Kidney glomerular epithelial cell (primary cell): Measurements from ENCODE around the gene METTL16.
A peak's percentile ranks its signal among the peaks of the same experiment; 100 is the strongest.
"Not testable (repeated sequence)": the region's sequence is repeated elsewhere in the genome, so short reads cannot be mapped to it uniquely, and the experiment has no call there.

Experiments
- DNase-seq: peaks from one replicate; lab custom pipeline; 2025; lab: John Stamatoyannopoulos, UW

METTL16 gene

GRCh38 chr17:2502871-2503580, 8.7 kb downstream of the METTL16 start:
- DNase-seq, result no peak

- peak; percentile 3 for DNase-seq
Observed at GRCh38 chr17:2500446-2500845, 11.2 kb downstream of the METTL16 start.

GRCh38 chr17:2489286-2489685, 22.4 kb downstream of the METTL16 start:
- DNase-seq, result not testable (repeated sequence)

- DNase-seq, result no peak
Observed at GRCh38 chr17:2487306-2487705, 24.4 kb downstream of the METTL16 start.

GRCh38 chr17:2486709-2487108, 25.0 kb downstream of the METTL16 start:
- not testable (repeated sequence) for DNase-seq

- no peak for DNase-seq
Observed at GRCh38 chr17:2485970-2486369, 25.7 kb downstream of the METTL16 start.

- no peak for DNase-seq
Observed at GRCh38 chr17:2485543-2485942, 26.1 kb downstream of the METTL16 start.

GRCh38 chr17:2484876-2485275, 26.8 kb downstream of the METTL16 start:
- DNase-seq, result no peak

- DNase-seq, result no peak
Observed at GRCh38 chr17:2483084-2483483, 28.6 kb downstream of the METTL16 start.

GRCh38 chr17:2482218-2482617, 29.5 kb downstream of the METTL16 start:
- no peak for DNase-seq

GRCh38 chr17:2481760-2482159, 29.9 kb downstream of the METTL16 start:
- no peak for DNase-seq

GRCh38 chr17:2478458-2478857, 33.2 kb downstream of the METTL16 start:
- DNase-seq, result no peak

- DNase-seq, result no peak
Observed at GRCh38 chr17:2475056-2475455, 36.6 kb downstream of the METTL16 start.

GRCh38 chr17:2474371-2474770, 37.3 kb downstream of the METTL16 start:
- no peak for DNase-seq

GRCh38 chr17:2468270-2468669, 43.4 kb downstream of the METTL16 start:
- no peak for DNase-seq

- peak; percentile 17 for DNase-seq
Observed at GRCh38 chr17:2466931-2467330, 44.8 kb downstream of the METTL16 start.

- DNase-seq, result no peak
Observed at GRCh38 chr17:2462481-2462880, 49.2 kb downstream of the METTL16 start.

- DNase-seq, result no peak
Observed at GRCh38 chr17:2459917-2460271, 51.8 kb downstream of the METTL16 start.

GRCh38 chr17:2457913-2458312, 53.8 kb downstream of the METTL16 start:
- DNase-seq, result no peak

- no peak for DNase-seq
Observed at GRCh38 chr17:2456475-2456874, 55.2 kb downstream of the METTL16 start.

GRCh38 chr17:2455956-2456355, 55.7 kb downstream of the METTL16 start:
- DNase-seq, result no peak

GRCh38 chr17:2453866-2454265, 57.8 kb downstream of the METTL16 start:
- no peak for DNase-seq

- no peak for DNase-seq
Observed at GRCh38 chr17:2453325-2453724, 58.4 kb downstream of the METTL16 start.

GRCh38 chr17:2452216-2452750, 59.4 kb downstream of the METTL16 start:
- no peak for DNase-seq
